GM19397 (cell line): Measurements from ENCODE around the gene GNL2.
"Not testable (repeated sequence)": the region's sequence is repeated elsewhere in the genome, so short reads cannot be mapped to it uniquely, and the experiment has no call there.

Experiments
- ATAC-seq: cut with Tn5 transposase; IDR thresholded peaks from one replicate; pipeline ENCODE4 v1.9.1; 2021; ENCODE audit warnings: mild to moderate bottlenecking, moderate library complexity; ENCODE audit not compliant: unreplicated experiment

The GNL2 gene

GRCh38 chr1:37518241-37518640, 77.5 kb downstream of the GNL2 start:
- ATAC-seq: not testable (repeated sequence)

- ATAC-seq: no peak
Measured at GRCh38 chr1:37517569-37517968, 78.2 kb downstream of the GNL2 start.
